ENCODE measurements around the gene TUBA1C. TPM values are rescaled to one million over a fixed set of nuclear protein-coding genes. Genes with fewer than 3 reads are reported as not detected.
A peak's percentile ranks its signal among the peaks of the same experiment; 100 is the strongest.

Gene TUBA1C
- total and polyA plus RNA-seq, 12 donors: 30.1 to 292 (median 93.3) TPM

- H3K9me3 ChIP-seq (replicated peaks in 1 of 3): no peaks in the 10 kb centered on the region
- no peaks in the 10 kb centered on the region for H3K36me3 ChIP-seq (replicated peaks in 1 of 2)
- WGBS, 4 donors: 42 to 53% (median 44%) methylated on average over 11 to 12 of the region's 12 CpGs
- no peaks in the 10 kb centered on the region for H3K27me3 ChIP-seq
- TF ChIP-seq POLR2A (IDR thresholded peaks at IDR 0.05) (no peak), CTCF (IDR thresholded peaks at IDR 0.05) (no peak)
- H3K4me3 ChIP-seq: peak overlapping the region in 2 of 4 donors; percentile 57
- no peak for DNase-seq
- peaks cover 0 to 12% of the 10 kb centered on the region in 2 donors for H3K4me1 ChIP-seq (replicated peaks in 1 of 2)
- intact Hi-C loops (cut with DNase I): no loop called here
- peak overlapping the region in 1 of 5 donors; percentile 52 for H3K27ac ChIP-seq
These were observed 57.5 kb downstream of the TUBA1C start for GRCh38 chr12:49322367-49322707.

GRCh38 chr12:49322708-49323523 lies 58.0 kb downstream of the TUBA1C start, which contains the start of gene TROAP:
Gene TROAP (plus strand): TSS chr12:49323255. CDS start chr12:49323609, 354 bp downstream.
- Histone ChIP-seq H3K4me3 (peak within 1 kb of the TSS in 2 of 4 donors; percentile 57), H3K27me3 (no peaks in the 10 kb centered on the region), H3K4me1 (replicated peaks in 1 of 2) (peaks cover 0 to 12% of the 10 kb centered on the region in 2 donors), H3K36me3 (replicated peaks in 1 of 2) (no peaks in the 10 kb centered on the region), H3K27ac (peak within 1 kb of the TSS in 2 of 5 donors; percentile 39 to 52), H3K9me3 (replicated peaks in 1 of 3) (no peaks in the 10 kb centered on the region)
- intact Hi-C loops (cut with DNase I): no loop called here
- peak; percentile 97 to 99 (median 99) for DNase-seq
- WGBS, 4 donors: 0 to 1% (median 1%) methylated on average over 34 to 65 of the region's 65 CpGs
- TF ChIP-seq POLR2A (IDR thresholded peaks at IDR 0.05) (peak in 1 of 2 donors; percentile 34), CTCF (IDR thresholded peaks at IDR 0.05) (no peak)

DNA sequence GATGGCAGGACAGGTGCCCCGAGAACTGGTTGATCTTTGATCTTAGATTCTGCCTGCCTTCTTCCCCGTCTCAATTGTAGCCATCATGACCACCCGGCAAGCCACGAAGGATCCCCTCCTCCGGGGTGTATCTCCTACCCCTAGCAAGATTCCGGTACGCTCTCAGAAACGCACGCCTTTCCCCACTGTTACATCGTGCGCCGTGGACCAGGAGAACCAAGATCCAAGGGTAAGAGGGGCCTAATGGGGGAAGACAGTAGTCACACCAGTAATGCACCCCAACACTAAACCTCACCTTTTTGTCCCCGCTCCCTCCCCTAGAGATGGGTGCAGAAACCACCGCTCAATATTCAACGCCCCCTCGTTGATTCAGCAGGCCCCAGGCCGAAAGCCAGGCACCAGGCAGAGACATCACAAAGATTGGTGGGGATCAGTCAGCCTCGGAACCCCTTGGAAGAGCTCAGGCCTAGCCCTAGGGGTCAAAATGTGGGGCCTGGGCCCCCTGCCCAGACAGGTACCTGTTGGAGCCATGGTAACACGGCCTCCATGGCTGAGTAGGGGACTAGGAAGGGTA lies 58.7 kb downstream of the TUBA1C start:
- Histone ChIP-seq H3K36me3 (replicated peaks in 1 of 2) (no peaks in the 10 kb centered on the region), H3K27me3 (no peaks in the 10 kb centered on the region), H3K27ac (no peak overlapping the region), H3K4me3 (peak overlapping the region in 2 of 4 donors; percentile 9 to 57), H3K4me1 (replicated peaks in 1 of 2) (peaks cover 0 to 12% of the 10 kb centered on the region in 2 donors), H3K9me3 (replicated peaks in 1 of 3) (no peaks in the 10 kb centered on the region)
- no peak for DNase-seq
- intact Hi-C loops (cut with DNase I): no loop called here
- TF ChIP-seq CTCF (IDR thresholded peaks at IDR 0.05): no peak
- TF ChIP-seq POLR2A (IDR thresholded peaks at IDR 0.05): no peak
- 11 to 13% (median 12%) methylated on average over 18 to 19 of the region's 19 CpGs for WGBS, 4 donors

Other genes starting within 250 kb of the TUBA1C start
- gene PRKAG1, start 246.3 kb upstream of the TUBA1C start, total RNA-seq: 10 to 100 TPM; 70.1 to 89.6 (median 82.4) TPM
- gene PRKAG1, start 246.3 kb upstream of the TUBA1C start, polyA plus RNA-seq: 100 to 1,000 TPM in 1 of 3 donors, 10 to 100 TPM in 2; 60.1 to 141 (median 71.6) TPM
- 10 to 100 TPM; 21.2 to 80.9 (median 56.4) TPM for gene KMT2D, start 204.3 kb upstream of the TUBA1C start, total RNA-seq
- 100 to 1,000 TPM in 1 of 3 donors, 10 to 100 TPM in 2; 25.6 to 140 (median 31.4) TPM for gene KMT2D, start 204.3 kb upstream of the TUBA1C start, polyA plus RNA-seq
- 1 to 10 TPM in 1 of 9 donors, under 1 TPM in 4, not detected in 4; 0.28 to 1.8 (median 0.36) TPM for gene RHEBL1, start 195.1 kb upstream of the TUBA1C start, total RNA-seq
- gene RHEBL1, start 195.1 kb upstream of the TUBA1C start, polyA plus RNA-seq: under 1 TPM; 0.26 to 0.71 (median 0.32) TPM
- 1 to 10 TPM in 2 of 9 donors, under 1 TPM in 7; 0.18 to 5.9 (median 0.51) TPM for gene DHH, start 170.3 kb upstream of the TUBA1C start, total RNA-seq
- under 1 TPM; 0.13 to 0.84 (median 0.16) TPM for gene DHH, start 170.3 kb upstream of the TUBA1C start, polyA plus RNA-seq
- 100 to 1,000 TPM in 1 of 9 donors, 10 to 100 TPM in 8; 20.6 to 103 (median 74.5) TPM for gene LMBR1L, start 154.2 kb upstream of the TUBA1C start, total RNA-seq
- 100 to 1,000 TPM in 2 of 3 donors, 10 to 100 TPM in 1; 30.3 to 136 (median 121) TPM for gene LMBR1L, start 154.2 kb upstream of the TUBA1C start, polyA plus RNA-seq
- 100 to 1,000 TPM; 174 to 705 (median 415) TPM for gene TUBA1B, start 133.7 kb upstream of the TUBA1C start, total RNA-seq
- gene TUBA1B, start 133.7 kb upstream of the TUBA1C start, polyA plus RNA-seq: 100 to 1,000 TPM; 190 to 830 (median 244) TPM
- 100 to 1,000 TPM in 7 of 9 donors, 10 to 100 TPM in 2; 59.1 to 315 (median 145) TPM for gene TUBA1A, start 76.0 kb upstream of the TUBA1C start, total RNA-seq
- 100 to 1,000 TPM in 1 of 3 donors, 10 to 100 TPM in 2; 64.7 to 235 (median 81.1) TPM for gene TUBA1A, start 76.0 kb upstream of the TUBA1C start, polyA plus RNA-seq
- 10 to 100 TPM in 1 of 9 donors, 1 to 10 TPM in 3, under 1 TPM in 2, not detected in 3; 0.16 to 16.5 (median 3.5) TPM for gene PRPH, start 30.1 kb downstream of the TUBA1C start, total RNA-seq
- gene PRPH, start 30.1 kb downstream of the TUBA1C start, polyA plus RNA-seq: 10 to 100 TPM in 1 of 3 donors, 1 to 10 TPM in 2; 5.9 to 27.8 (median 9.6) TPM
- gene TROAP, start 58.2 kb downstream of the TUBA1C start, total RNA-seq: 1 to 10 TPM in 7 of 9 donors, under 1 TPM in 1, not detected in 1; 0.53 to 9.5 (median 1.9) TPM
- gene TROAP, start 58.2 kb downstream of the TUBA1C start, polyA plus RNA-seq: 1 to 10 TPM; 1.1 to 1.8 (median 1.1) TPM
- gene C1QL4, start 72.1 kb downstream of the TUBA1C start, total RNA-seq: under 1 TPM in 2 of 9 donors, not detected in 7; 0.14 to 0.20 TPM
- not detected for gene C1QL4, start 72.1 kb downstream of the TUBA1C start, polyA plus RNA-seq
- gene DNAJC22, start 81.8 kb downstream of the TUBA1C start, total RNA-seq: 1 to 10 TPM in 2 of 9 donors, under 1 TPM in 7; 0.55 to 2.9 (median 0.74) TPM
- under 1 TPM; 0.40 to 0.51 (median 0.48) TPM for gene DNAJC22, start 81.8 kb downstream of the TUBA1C start, polyA plus RNA-seq
- 10 to 100 TPM in 7 of 9 donors, 1 to 10 TPM in 2; 4.9 to 21.4 (median 15.0) TPM for gene SPATS2, start 102.4 kb downstream of the TUBA1C start, total RNA-seq
- gene SPATS2, start 102.4 kb downstream of the TUBA1C start, polyA plus RNA-seq: 10 to 100 TPM; 11.0 to 23.1 (median 19.1) TPM